Measurements from ENCODE around the gene KCNAB1. TPM values are rescaled to one million over a fixed set of nuclear protein-coding genes. Genes with fewer than 3 reads are reported as not detected.

Gene KCNAB1
- total and polyA plus RNA-seq, 4 donors = 0.16 to 2.4 (median 0.72) TPM

DNA sequence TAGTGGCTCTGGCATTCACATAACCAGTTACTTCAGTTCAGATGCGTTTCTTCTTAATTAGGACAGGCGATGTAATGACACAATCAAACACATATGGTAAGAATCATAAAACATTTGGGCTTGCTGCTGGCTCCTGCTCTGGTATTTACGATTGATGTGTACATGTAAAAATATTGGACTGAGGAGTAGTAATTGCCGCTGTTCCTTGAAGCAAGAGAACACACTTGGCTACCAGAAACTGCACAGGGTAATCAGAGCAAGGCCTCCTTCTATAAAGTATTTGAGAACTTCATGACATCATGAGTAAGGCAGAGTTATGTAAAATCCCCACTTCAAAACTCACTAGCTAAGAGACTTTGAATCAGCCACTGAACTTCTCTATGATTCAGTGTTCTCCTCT lies 276.5 kb downstream of the KCNAB1 start:
- H3K27ac ChIP-seq (ENCODE audit: low read depth in 1 of 2, low read length in 1 of 2) = no peak overlapping the region
- H3K9ac ChIP-seq (ENCODE audit: insufficient read depth in 1 of 2, low read length in 2 of 2) = no peak overlapping the region
- H3K4me1 ChIP-seq (ENCODE audit: control insufficient read depth in 5 of 5, insufficient read depth in 5 of 5, low read length in 5 of 5) = no peaks in the 10 kb centered on the region
- H3K9me3 ChIP-seq (ENCODE audit: control insufficient read depth in 4 of 4, insufficient read depth in 3 of 4, low read length in 3 of 4) = no peaks in the 10 kb centered on the region
- 83 to 89% methylated on average over 4 of the region's 4 CpGs for WGBS, 2 donors
- H3K36me3 ChIP-seq (ENCODE audit: control insufficient read depth in 4 of 4, insufficient read depth in 4 of 4, low read length in 4 of 4) = no peaks in the 10 kb centered on the region
- TF ChIP-seq, protein P1, sequence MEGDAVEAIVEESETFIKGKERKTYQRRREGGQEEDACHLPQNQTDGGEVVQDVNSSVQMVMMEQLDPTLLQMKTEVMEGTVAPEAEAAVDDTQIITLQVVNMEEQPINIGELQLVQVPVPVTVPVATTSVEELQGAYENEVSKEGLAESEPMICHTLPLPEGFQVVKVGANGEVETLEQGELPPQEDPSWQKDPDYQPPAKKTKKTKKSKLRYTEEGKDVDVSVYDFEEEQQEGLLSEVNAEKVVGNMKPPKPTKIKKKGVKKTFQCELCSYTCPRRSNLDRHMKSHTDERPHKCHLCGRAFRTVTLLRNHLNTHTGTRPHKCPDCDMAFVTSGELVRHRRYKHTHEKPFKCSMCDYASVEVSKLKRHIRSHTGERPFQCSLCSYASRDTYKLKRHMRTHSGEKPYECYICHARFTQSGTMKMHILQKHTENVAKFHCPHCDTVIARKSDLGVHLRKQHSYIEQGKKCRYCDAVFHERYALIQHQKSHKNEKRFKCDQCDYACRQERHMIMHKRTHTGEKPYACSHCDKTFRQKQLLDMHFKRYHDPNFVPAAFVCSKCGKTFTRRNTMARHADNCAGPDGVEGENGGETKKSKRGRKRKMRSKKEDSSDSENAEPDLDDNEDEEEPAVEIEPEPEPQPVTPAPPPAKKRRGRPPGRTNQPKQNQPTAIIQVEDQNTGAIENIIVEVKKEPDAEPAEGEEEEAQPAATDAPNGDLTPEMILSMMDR (IDR thresholded peaks at IDR 0.05; ENCODE audit: control extremely low read depth, extremely low read depth) = no peak
- no peaks in the 10 kb centered on the region for H3K27me3 ChIP-seq (ENCODE audit: control insufficient read depth in 3 of 3, insufficient read depth in 3 of 3, low read length in 2 of 3)
- no peak overlapping the region for H3K4me3 ChIP-seq
- ATAC-seq (ENCODE audit: insufficient read depth, low FRiP score) (no peak), DNase-seq (no peak)

DNA sequence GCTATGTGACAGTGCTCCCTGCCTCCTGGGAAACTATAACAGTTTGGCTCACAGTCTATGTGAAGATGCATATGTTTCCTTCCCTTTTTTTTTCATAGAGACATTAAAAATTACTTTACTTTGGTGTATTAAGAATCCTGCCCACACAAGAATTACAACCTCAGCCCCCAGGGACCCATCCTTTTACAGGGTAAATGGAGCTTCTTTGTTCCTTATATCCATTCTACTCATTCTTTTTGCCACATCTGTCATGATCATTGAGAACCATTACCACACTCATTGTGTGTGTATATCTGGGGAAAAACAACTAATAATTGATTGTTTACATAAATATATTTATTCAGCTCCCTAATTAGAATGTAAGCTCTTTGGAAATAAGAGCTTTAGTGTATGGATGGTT lies 277.2 kb downstream of the KCNAB1 start:
- no peaks in the 10 kb centered on the region for H3K27me3 ChIP-seq (ENCODE audit: control insufficient read depth in 3 of 3, insufficient read depth in 3 of 3, low read length in 2 of 3)
- no peak for ATAC-seq (ENCODE audit: insufficient read depth, low FRiP score)
- no peak overlapping the region for H3K27ac ChIP-seq (ENCODE audit: low read depth in 1 of 2, low read length in 1 of 2)
- no peak for DNase-seq
- H3K4me3 ChIP-seq = no peak overlapping the region
- H3K4me1 ChIP-seq (ENCODE audit: control insufficient read depth in 5 of 5, insufficient read depth in 5 of 5, low read length in 5 of 5) = no peaks in the 10 kb centered on the region
- H3K9ac ChIP-seq (ENCODE audit: insufficient read depth in 1 of 2, low read length in 2 of 2) = no peak overlapping the region
- TF ChIP-seq, protein P1 (IDR thresholded peaks at IDR 0.05; ENCODE audit: control extremely low read depth, extremely low read depth) = no peak
- H3K9me3 ChIP-seq (ENCODE audit: control insufficient read depth in 4 of 4, insufficient read depth in 3 of 4, low read length in 3 of 4) = no peaks in the 10 kb centered on the region
- no peaks in the 10 kb centered on the region for H3K36me3 ChIP-seq (ENCODE audit: control insufficient read depth in 4 of 4, insufficient read depth in 4 of 4, low read length in 4 of 4)

DNA sequence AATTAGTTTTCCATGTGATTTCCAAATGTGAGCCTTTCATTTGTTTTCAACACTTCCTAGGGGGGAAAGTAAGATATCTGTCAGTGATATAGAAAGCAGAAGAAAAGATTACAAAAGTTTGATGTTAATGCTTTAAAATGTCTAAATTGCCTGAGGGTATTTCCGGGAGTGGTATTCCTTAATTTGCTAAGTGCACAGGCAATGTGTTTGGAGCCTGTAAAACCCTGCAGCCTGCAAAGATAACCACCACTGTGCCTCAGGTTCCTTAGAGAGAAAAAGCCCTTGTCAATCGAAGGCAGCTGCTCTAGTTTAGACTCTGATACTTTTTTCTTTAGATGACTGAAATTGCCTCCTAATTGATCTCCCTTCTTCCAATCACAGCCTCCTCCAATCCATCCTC lies 279.7 kb downstream of the KCNAB1 start:
- H3K9me3 ChIP-seq (ENCODE audit: control insufficient read depth in 4 of 4, insufficient read depth in 3 of 4, low read length in 3 of 4) = peaks cover 0 to 1% (median 0%) of the 10 kb centered on the region in 4 donors
- WGBS, 2 donors = 74 to 88% methylated on average over 2 of the region's 2 CpGs
- H3K36me3 ChIP-seq (ENCODE audit: control insufficient read depth in 4 of 4, insufficient read depth in 4 of 4, low read length in 4 of 4) = no peaks in the 10 kb centered on the region
- ATAC-seq (ENCODE audit: insufficient read depth, low FRiP score) (no peak), DNase-seq (no peak)
- H3K27ac ChIP-seq (ENCODE audit: low read depth in 1 of 2, low read length in 1 of 2) = no peak overlapping the region
- H3K9ac ChIP-seq (ENCODE audit: insufficient read depth in 1 of 2, low read length in 2 of 2) = no peak overlapping the region
- no peaks in the 10 kb centered on the region for H3K27me3 ChIP-seq (ENCODE audit: control insufficient read depth in 3 of 3, insufficient read depth in 3 of 3, low read length in 2 of 3)
- no peaks in the 10 kb centered on the region for H3K4me1 ChIP-seq (ENCODE audit: control insufficient read depth in 5 of 5, insufficient read depth in 5 of 5, low read length in 5 of 5)
- H3K4me3 ChIP-seq = no peak overlapping the region
- TF ChIP-seq, protein P1 (IDR thresholded peaks at IDR 0.05; ENCODE audit: control extremely low read depth, extremely low read depth) = no peak

DNA sequence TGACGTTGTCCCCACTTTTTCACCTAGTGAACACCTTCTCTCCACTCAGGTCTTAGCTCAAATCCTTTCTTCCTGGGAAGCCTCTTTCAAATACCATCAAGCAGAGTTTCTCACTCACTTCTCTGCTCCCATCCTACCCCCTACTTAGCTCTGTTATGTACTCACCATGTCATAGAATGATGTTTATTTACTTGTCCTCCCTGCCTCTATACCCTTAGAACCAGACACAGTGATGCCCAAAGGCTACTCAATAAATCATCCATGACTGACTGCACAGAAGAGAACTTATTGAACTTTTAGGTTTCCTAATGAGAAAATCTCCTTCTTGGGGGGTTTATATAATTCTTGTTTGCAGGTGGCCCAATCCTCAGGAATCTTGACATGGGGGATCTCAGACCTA lies 280.4 kb downstream of the KCNAB1 start:
- H3K36me3 ChIP-seq (ENCODE audit: control insufficient read depth in 4 of 4, insufficient read depth in 4 of 4, low read length in 4 of 4) = no peaks in the 10 kb centered on the region
- H3K4me3 ChIP-seq = no peak overlapping the region
- H3K9ac ChIP-seq (ENCODE audit: insufficient read depth in 1 of 2, low read length in 2 of 2) = no peak overlapping the region
- 49 to 71% methylated on average over 1 of the region's 1 CpG for WGBS, 2 donors
- peaks cover 0 to 1% (median 0%) of the 10 kb centered on the region in 4 donors for H3K9me3 ChIP-seq (ENCODE audit: control insufficient read depth in 4 of 4, insufficient read depth in 3 of 4, low read length in 3 of 4)
- ATAC-seq (ENCODE audit: insufficient read depth, low FRiP score) (no peak), DNase-seq (no peak)
- no peaks in the 10 kb centered on the region for H3K4me1 ChIP-seq (ENCODE audit: control insufficient read depth in 5 of 5, insufficient read depth in 5 of 5, low read length in 5 of 5)
- H3K27ac ChIP-seq (ENCODE audit: low read depth in 1 of 2, low read length in 1 of 2) = no peak overlapping the region
- H3K27me3 ChIP-seq (ENCODE audit: control insufficient read depth in 3 of 3, insufficient read depth in 3 of 3, low read length in 2 of 3) = no peaks in the 10 kb centered on the region
- TF ChIP-seq, protein P1 (IDR thresholded peaks at IDR 0.05; ENCODE audit: control extremely low read depth, extremely low read depth) = no peak
